Upper lobe of right lung (tissue), 1 donor: ENCODE results near the gene HIPK2. TPM values are rescaled to one million over a fixed set of nuclear protein-coding genes. Genes with fewer than 3 reads are reported as not detected.

Experiments
- ATAC-seq: fragments of 200-7000 bp; cut with Tn5 transposase; one replicate; pipeline ENCODE4 v1.9.1; 2020; ENCODE audit warnings: mild to moderate bottlenecking, moderate library complexity
- DNase-seq: peaks from one replicate; pipeline ENCODE4 v3.0.0-alpha.2; 2020
- H3K27ac ChIP-seq: fragments of 200-600 bp; one replicate; pipeline ENCODE4 v1.8.0; 2022
- H3K27me3 ChIP-seq: fragments of 200-600 bp; one replicate; pipeline ENCODE4 v1.8.0; 2022; ENCODE audit warnings: mild to moderate bottlenecking
- H3K36me3 ChIP-seq: fragments of 200-600 bp; one replicate; pipeline ENCODE4 v1.8.0; 2022
- H3K4me1 ChIP-seq: fragments of 200-600 bp; one replicate; pipeline ENCODE4 v1.8.0; 2022
- H3K4me3 ChIP-seq: fragments of 200-600 bp; one replicate; pipeline ENCODE4 v1.8.0; 2022; ENCODE audit warnings: mild to moderate bottlenecking
- H3K9me3 ChIP-seq: fragments of 200-600 bp; one replicate; pipeline ENCODE4 v1.8.0; 2022
- intact Hi-C: fragments of 100-400 bp; cut with DNase I; formaldehyde crosslinking; loops from one replicate; pipeline ENCODE4 v1.11.0; 2022
- total RNA-seq: library from RNA; stranded (reverse); fragmentation: NEBNext Ultra II Directional; extraction: Animal tissue kit (Norgen Biotek cat#: 25700); gene quantifications from one replicate; pipeline ENCODE4 v1.2.1, GENCODE V29; 2021
- TF ChIP-seq, protein P1 (sequence below): fragments of 200-600 bp; IDR thresholded peaks from one replicate; pipeline ENCODE4 v1.8.0; 2022; ENCODE audit warnings: antibody characterized with exemption
- donor health status: DM: no; HTN: yes; CAD: no; lungs with severe emphysema.

The HIPK2 gene
- total RNA-seq, 1 donor from 2014 or later: 64.3 TPM

DNA sequence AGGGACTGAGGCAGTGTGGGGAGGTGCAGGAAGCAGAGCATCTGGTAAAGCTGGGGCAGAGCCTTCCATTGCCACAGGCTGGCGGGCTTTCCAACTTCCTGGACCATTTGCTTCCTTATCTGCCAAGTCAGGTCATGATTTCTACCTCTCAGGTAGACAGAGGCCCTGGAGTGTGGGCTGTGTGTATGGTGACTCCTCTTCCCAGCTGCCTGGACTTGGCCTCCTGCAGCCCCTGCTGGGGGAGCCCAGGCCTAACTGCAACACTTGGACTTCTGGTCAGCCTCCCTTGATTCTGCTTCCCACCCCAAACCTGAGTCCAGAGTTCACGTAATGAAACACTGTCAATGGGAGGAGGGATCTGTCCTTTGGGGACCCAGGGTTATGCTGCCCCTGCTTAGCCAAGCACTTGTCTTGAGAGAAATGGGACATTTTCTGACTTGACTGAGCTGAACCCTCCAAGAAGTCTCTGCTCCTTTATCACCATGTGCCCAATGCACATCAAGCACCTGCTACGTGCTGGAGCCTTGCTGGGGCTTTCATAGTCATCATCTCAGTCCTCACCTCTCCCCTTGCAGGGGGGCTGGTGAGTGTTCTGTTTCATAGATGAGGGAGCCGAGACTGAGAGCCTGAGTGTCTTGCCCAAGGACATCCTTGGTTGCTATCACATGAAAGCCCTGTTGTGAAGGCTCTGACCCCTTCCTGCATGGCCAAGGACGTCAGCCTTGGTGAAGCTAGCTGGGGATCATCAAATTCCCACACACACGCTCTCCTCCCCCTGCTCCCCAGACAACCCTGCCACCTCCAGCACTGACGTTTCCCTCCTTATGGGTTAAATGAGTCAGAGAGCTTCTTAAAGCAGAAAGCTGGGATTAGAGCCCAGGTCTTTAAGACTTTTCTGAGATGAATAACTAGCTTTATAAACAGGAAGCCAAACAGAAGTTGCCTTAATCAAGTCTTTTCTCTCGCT is 250.9 kb downstream of the HIPK2 start:
- TF ChIP-seq, protein P1, sequence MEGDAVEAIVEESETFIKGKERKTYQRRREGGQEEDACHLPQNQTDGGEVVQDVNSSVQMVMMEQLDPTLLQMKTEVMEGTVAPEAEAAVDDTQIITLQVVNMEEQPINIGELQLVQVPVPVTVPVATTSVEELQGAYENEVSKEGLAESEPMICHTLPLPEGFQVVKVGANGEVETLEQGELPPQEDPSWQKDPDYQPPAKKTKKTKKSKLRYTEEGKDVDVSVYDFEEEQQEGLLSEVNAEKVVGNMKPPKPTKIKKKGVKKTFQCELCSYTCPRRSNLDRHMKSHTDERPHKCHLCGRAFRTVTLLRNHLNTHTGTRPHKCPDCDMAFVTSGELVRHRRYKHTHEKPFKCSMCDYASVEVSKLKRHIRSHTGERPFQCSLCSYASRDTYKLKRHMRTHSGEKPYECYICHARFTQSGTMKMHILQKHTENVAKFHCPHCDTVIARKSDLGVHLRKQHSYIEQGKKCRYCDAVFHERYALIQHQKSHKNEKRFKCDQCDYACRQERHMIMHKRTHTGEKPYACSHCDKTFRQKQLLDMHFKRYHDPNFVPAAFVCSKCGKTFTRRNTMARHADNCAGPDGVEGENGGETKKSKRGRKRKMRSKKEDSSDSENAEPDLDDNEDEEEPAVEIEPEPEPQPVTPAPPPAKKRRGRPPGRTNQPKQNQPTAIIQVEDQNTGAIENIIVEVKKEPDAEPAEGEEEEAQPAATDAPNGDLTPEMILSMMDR: no peak
- Histone ChIP-seq H3K9me3 (no peaks in the 10 kb centered on the region), H3K27ac (no peak overlapping the region), H3K4me1 (no peaks in the 10 kb centered on the region), H3K36me3 (no peaks in the 10 kb centered on the region), H3K27me3 (peaks cover 25% of the 10 kb centered on the region), H3K4me3 (no peak overlapping the region)
- ATAC-seq: no peak
- intact Hi-C loops: no loop called here
- DNase-seq: no peak

DNA sequence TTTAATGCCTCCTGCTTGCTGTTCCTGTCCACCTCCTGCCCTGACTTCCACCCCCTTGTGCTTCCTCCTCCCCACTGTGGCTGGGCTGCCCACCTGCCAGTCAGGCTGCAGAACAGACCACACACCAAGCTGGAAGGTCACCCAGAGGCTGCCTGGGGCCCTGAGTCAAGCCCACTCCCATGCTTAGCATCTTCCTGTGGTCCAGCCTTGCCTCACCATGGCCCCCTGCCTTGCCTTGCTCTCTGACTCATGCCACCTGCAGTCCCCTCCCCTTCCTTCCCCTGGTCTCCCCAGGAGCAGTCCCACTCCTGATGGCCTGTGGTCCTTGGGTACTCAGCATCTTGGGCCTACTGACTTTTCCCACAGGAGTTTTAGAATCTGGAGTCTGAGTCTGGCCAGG is 252.0 kb downstream of the HIPK2 start:
- Histone ChIP-seq H3K9me3 (no peaks in the 10 kb centered on the region), H3K4me3 (no peak overlapping the region), H3K36me3 (no peaks in the 10 kb centered on the region), H3K27ac (no peak overlapping the region), H3K4me1 (no peaks in the 10 kb centered on the region), H3K27me3 (peaks cover 25% of the 10 kb centered on the region)
- ATAC-seq: no peak
- no peak for DNase-seq
- intact Hi-C loops: no loop called here
- TF ChIP-seq, protein P1: no peak

DNA sequence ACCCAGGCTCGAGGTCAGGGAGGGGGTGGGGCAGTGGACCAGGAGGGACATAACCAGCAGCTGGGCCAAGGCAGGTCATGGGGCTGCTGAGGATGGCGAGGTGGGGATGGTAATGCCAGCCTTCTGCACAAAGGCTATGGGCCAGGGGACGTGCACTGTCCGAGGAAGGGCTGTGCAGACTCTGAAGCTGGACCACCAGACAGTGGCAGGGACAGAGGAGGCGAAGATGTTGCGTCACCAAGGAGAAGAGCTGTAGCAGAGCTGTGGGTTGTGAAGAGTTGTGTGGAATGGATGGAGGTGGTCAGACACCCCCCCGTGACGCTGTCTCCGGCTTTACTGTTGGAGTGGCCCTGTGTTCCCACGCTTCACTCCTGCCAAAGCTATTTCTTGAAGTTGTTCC is 252.6 kb downstream of the HIPK2 start:
- Histone ChIP-seq H3K4me1 (no peaks in the 10 kb centered on the region), H3K27ac (no peak overlapping the region), H3K4me3 (no peak overlapping the region), H3K36me3 (no peaks in the 10 kb centered on the region), H3K9me3 (no peaks in the 10 kb centered on the region), H3K27me3 (peaks cover 25% of the 10 kb centered on the region)
- intact Hi-C loops: no loop called here
- TF ChIP-seq, protein P1: no peak
- no peak for ATAC-seq
- no peak for DNase-seq

DNA sequence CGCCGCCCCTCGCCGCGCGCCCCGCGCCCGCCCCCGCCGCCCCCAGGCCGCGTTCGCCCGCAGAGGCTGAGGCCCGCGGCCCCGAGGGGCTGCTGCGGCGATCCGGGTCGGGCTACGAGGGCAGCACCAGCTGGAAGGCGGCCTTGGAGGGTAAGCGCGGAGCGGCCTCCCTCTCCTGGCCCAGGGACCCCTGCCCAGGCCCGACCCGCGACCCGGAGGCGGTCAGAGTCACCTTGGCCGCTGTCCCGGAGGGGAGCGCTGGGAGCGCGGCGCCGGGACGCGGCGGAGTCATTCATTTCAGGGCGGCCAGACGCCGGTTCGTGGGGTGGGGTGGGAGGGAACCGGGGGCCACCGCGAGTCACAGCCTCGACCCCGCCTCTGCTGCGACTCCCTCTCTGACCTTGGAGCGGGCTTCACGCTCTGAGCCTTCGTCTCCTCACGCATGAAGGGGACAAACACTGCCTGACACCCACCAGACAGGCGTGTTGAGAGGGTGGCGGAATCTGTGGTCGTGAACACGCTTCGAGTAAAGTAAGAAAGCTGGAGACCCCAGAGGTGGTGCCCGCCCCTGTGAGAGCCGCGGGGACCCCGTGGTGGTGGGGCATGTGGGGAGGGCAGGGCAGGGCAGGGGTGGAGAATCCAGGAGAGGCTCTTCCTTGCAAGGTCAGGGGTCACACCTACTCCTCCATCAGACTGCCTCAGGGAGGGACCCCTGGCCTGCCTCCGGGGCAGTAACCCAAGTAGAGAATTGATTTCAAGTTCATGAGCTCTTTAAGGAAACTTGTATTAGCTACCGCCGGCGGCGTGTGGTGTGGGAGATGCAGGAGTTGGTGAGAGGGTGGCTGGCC is 253.6 kb downstream of the HIPK2 start:
- ATAC-seq (no peak), DNase-seq (no peak)
- no peak overlapping the region for H3K4me3 ChIP-seq
- no peaks in the 10 kb centered on the region for H3K9me3 ChIP-seq
- TF ChIP-seq, protein P1: no peak
- intact Hi-C loops: no loop called here
- no peak overlapping the region for H3K27ac ChIP-seq
- no peaks in the 10 kb centered on the region for H3K4me1 ChIP-seq
- peaks cover 25% of the 10 kb centered on the region for H3K27me3 ChIP-seq
- H3K36me3 ChIP-seq: no peaks in the 10 kb centered on the region

DNA sequence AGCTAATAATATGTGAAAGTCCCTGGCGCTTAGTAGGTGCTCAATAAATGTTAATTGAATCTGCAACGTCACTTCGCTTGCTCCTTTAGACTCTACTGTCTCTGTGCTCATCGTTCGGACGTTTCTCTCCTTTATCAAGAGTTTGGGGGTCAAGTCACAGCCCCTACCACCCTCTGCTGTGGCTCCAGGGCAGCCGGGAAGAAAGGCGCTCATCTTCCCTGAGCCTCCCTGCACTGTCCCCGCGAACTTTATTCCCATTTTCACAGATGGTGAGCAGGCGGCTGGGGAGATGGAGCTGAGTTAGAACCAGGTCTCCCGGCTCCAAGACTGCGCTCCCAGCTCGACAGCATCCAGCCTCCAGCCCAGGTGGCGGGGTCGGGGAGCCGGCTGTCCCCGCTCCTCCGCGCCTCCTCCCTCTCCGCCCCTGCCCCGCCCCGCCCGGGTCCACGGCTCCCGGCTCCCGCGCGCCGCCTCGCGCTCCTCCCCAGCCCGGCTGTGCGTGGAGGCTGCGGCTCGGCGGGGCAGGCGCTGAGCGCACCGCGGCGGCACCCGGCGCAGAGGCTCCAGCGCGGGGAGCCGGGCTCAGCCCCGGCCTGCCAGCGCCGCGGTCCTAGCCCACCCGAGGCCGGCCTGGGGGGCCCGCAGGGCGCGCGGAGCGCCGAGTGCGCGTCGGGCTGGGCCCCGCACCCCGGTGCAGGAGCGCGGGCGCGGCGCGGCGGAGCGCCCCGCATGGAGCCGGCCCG is 254.4 kb downstream of the HIPK2 start, which contains the start of gene CLEC2L:
Gene CLEC2L, plus strand, starts transcription at position 487 of the 743 bp plus-strand sequence. Its CDS starts 243 bp downstream, at position 730.
- TF ChIP-seq, protein P1: no peak
- Histone ChIP-seq H3K27ac (no peak within 1 kb of the TSS), H3K27me3 (peaks cover 25% of the 10 kb centered on the region), H3K36me3 (no peaks in the 10 kb centered on the region), H3K4me1 (no peaks in the 10 kb centered on the region), H3K4me3 (no peak within 1 kb of the TSS), H3K9me3 (no peaks in the 10 kb centered on the region)
- ATAC-seq: peak; percentile 50
- intact Hi-C loops: no loop called here
- no peak for DNase-seq
